HepG2 (cell line): ENCODE results near the gene KIF5B. TPM values are rescaled to one million over a fixed set of nuclear protein-coding genes. Genes with fewer than 3 reads are reported as not detected.

Experiments used
- BRD4 ChIP-seq: sonication (generic); formaldehyde crosslinking; IDR thresholded peaks from 2 replicates; pipeline ENCODE4 v1.4.0; 2020; ENCODE audit warnings: missing genetic modification reagents
- FIP1L1 ChIP-seq: fragments of 200-400 bp; formaldehyde crosslinking; IDR thresholded peaks from 2 replicates; pipeline ENCODE4 v1.6.1; 2018; ENCODE audit warnings: low read depth, mild to moderate bottlenecking, low read length, moderate library complexity, borderline replicate concordance; ENCODE audit not compliant: insufficient read depth
- FOXO1 ChIP-seq: sonication (generic); formaldehyde crosslinking; IDR thresholded peaks from 2 replicates; pipeline ENCODE4 v1.4.0; 2020; ENCODE audit warnings: missing genetic modification reagents
- HNF4A ChIP-seq: sonication (generic); formaldehyde crosslinking; IDR thresholded peaks from 2 replicates; pipeline ENCODE4 v1.4.0; 2020; ENCODE audit warnings: missing genetic modification reagents
- HOXA9 ChIP-seq: sonication (generic); formaldehyde crosslinking; IDR thresholded peaks from 2 replicates; pipeline ENCODE4 v1.8.1; 2022; ENCODE audit warnings: missing genetic modification reagents, mild to moderate bottlenecking, moderate library complexity, borderline replicate concordance
- KDM5B ChIP-seq: sonication (generic); formaldehyde crosslinking; IDR thresholded peaks from 2 replicates; pipeline ENCODE4 v1.4.0; 2020; ENCODE audit warnings: missing genetic modification reagents, mild to moderate bottlenecking, borderline replicate concordance
- KLF12 ChIP-seq: sonication (generic); formaldehyde crosslinking; IDR thresholded peaks from 2 replicates; pipeline ENCODE4 v1.4.0; 2020; ENCODE audit warnings: missing genetic modification reagents, borderline replicate concordance
- KMT2A ChIP-seq: sonication (generic); formaldehyde crosslinking; IDR thresholded peaks from 2 replicates; pipeline ENCODE4 v1.4.0; 2020; ENCODE audit warnings: missing genetic modification reagents
- MATR3 ChIP-seq: sonication (generic); formaldehyde crosslinking; IDR thresholded peaks from 2 replicates; pipeline ENCODE4 v1.4.0; 2020; ENCODE audit warnings: missing genetic modification reagents
- NR3C1 ChIP-seq: sonication (generic); formaldehyde crosslinking; IDR thresholded peaks from 2 replicates; pipeline ENCODE4 v1.4.0; 2020; ENCODE audit warnings: missing genetic modification reagents
- RCOR2 ChIP-seq: IDR thresholded peaks from 2 replicates; pipeline ENCODE4 v1.6.1; 2016; ENCODE audit warnings: missing biosample characterization, missing genetic modification reagents
- SIN3A ChIP-seq: IDR thresholded peaks from 2 replicates; pipeline ENCODE4 v1.6.1; 2011; ENCODE audit warnings: low read depth, mild to moderate bottlenecking, control low read depth, low read length, borderline replicate concordance
- TP53 ChIP-seq: sonication (generic); formaldehyde crosslinking; conservative IDR thresholded peaks from 2 replicates; pipeline ENCODE4 v1.4.0; 2020; ENCODE audit warnings: missing genetic modification reagents
- ZBTB7A ChIP-seq: sonication (generic); formaldehyde crosslinking; IDR thresholded peaks from 2 replicates; pipeline ENCODE4 v1.8.0; 2022; ENCODE audit warnings: mild to moderate bottlenecking, missing genetic modification reagents
- ZFY ChIP-seq: sonication (generic); formaldehyde crosslinking; IDR thresholded peaks from 2 replicates; pipeline ENCODE4 v1.4.0; 2020; ENCODE audit warnings: missing genetic modification reagents
- ZNF3 ChIP-seq: IDR thresholded peaks from 2 replicates; pipeline ENCODE4 v1.7.0; 2017; ENCODE audit warnings: inconsistent platforms
- ZNF367 ChIP-seq: sonication (generic); formaldehyde crosslinking; IDR thresholded peaks from 2 replicates; pipeline ENCODE4 v1.4.0; 2020; ENCODE audit warnings: missing genetic modification reagents, borderline replicate concordance
- ZNF605 ChIP-seq: sonication (generic); formaldehyde crosslinking; IDR thresholded peaks from 2 replicates; pipeline ENCODE4 v1.8.0; 2022; ENCODE audit warnings: mild to moderate bottlenecking, missing genetic modification reagents
- ZSCAN12 ChIP-seq: sonication (generic); formaldehyde crosslinking; IDR thresholded peaks from 2 replicates; pipeline ENCODE4 v1.9.0; 2021; ENCODE audit warnings: mild to moderate bottlenecking, missing genetic modification reagents
- polyA plus RNA-seq, 8 experiments: library from polyadenylated mRNA; depleted of rRNA in 3 of 8; stranded (reverse) in 7 of 8; unstranded in 1 of 8; fragments of >200 nt; fragmentation: Illumina TruSeq in 4 of 8; extraction: Trizol in 4 of 8; gene quantifications; 2 replicates each; pipeline versions ENCODE4 v1.2.1 to v1.2.3, GENCODE V29; 2011 to 2016; ENCODE audit warnings: low read depth in 4 of 8, missing spikeins in 1 of 8, mixed read lengths in 1 of 8; ENCODE audit not compliant: insufficient read depth in 1 of 8
- total RNA-seq, 5 experiments: library from RNA; depleted of rRNA; stranded (reverse); fragments of >200 nt; fragmentation: Illumina TruSeq; extraction: Trizol; gene quantifications; 2 replicates each; pipeline ENCODE4 v1.2.3, GENCODE V29; 2016; ENCODE audit warnings: low read depth in 1 of 5
- TF ChIP-seq, protein P1 (sequence below): sonication (generic); formaldehyde crosslinking; IDR thresholded peaks from 2 replicates; pipeline ENCODE4 v1.4.0; 2020; ENCODE audit warnings: low read depth, mild to moderate bottlenecking, missing genetic modification reagents
- TF ChIP-seq, protein P2 (sequence below): sonication (generic); formaldehyde crosslinking; IDR thresholded peaks from 2 replicates; pipeline ENCODE4 v1.9.0; 2021; ENCODE audit warnings: missing genetic modification reagents, mild to moderate bottlenecking, borderline replicate concordance
- TF ChIP-seq, protein P3 (sequence below): sonication (generic); formaldehyde crosslinking; IDR thresholded peaks from 2 replicates; pipeline ENCODE4 v1.5.1; 2020; ENCODE audit warnings: mild to moderate bottlenecking, missing genetic modification reagents, borderline replicate concordance
- TF ChIP-seq, protein P4 (sequence below): IDR thresholded peaks from 2 replicates; pipeline ENCODE4 v1.6.1; 2016; ENCODE audit warnings: mild to moderate bottlenecking

The KIF5B gene
- total and polyA plus RNA-seq, 2 of the 13 experiments (the other 11 are each of a cell fraction or from before 2014, with no cell fraction given), result 34.3 to 133 TPM

DNA sequence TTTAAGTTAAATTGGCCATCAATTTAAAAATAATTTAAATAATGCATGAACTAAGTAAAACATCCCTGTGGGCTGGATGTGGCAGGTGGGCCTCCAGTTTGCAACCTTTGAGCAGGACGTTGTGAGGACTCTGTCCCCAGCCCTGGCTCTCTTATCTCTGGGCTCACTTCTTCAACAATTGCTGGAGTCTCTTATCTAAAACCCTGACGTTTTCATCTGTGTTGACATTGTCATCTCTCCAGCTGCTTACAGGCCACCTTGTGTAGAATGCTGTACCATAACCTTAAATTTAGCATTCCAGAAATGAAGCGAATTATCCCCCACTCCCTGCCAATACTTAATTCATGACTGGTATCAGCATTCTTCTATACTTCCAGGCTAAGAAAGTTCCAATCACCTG lies 3.2 kb upstream of the KIF5B start (continued):
- TF ChIP-seq FIP1L1, result no peak
- TF ChIP-seq MATR3 (CRISPR knock-in tag), result no peak
- no peak for TF ChIP-seq ZBTB7A
- peak; percentile 45; the same call in 1 of the 2 replicates for TF ChIP-seq SIN3A
- TF ChIP-seq ZSCAN12 (CRISPR knock-in tag), result no peak
- peak; percentile 47; the same call in 1 of the 2 replicates for TF ChIP-seq RCOR2 (CRISPR knock-in tag)
- peak; percentile 48 for TF ChIP-seq ZFY (CRISPR knock-in tag)
- TF ChIP-seq KLF12 (CRISPR knock-in tag), result no peak
- TF ChIP-seq KMT2A, result no peak
- no peak for TF ChIP-seq NR3C1 (CRISPR knock-in tag)
- TF ChIP-seq HOXA9 (CRISPR knock-in tag), result no peak
- no peak for TF ChIP-seq ZNF3
- peak; percentile 50; the same call in 1 of the 2 replicates for TF ChIP-seq FOXO1 (CRISPR knock-in tag)
- TF ChIP-seq, protein P1, sequence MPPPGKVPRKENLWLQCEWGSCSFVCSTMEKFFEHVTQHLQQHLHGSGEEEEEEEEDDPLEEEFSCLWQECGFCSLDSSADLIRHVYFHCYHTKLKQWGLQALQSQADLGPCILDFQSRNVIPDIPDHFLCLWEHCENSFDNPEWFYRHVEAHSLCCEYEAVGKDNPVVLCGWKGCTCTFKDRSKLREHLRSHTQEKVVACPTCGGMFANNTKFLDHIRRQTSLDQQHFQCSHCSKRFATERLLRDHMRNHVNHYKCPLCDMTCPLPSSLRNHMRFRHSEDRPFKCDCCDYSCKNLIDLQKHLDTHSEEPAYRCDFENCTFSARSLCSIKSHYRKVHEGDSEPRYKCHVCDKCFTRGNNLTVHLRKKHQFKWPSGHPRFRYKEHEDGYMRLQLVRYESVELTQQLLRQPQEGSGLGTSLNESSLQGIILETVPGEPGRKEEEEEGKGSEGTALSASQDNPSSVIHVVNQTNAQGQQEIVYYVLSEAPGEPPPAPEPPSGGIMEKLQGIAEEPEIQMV (CRISPR knock-in tag), result no peak
- TF ChIP-seq, protein P2, sequence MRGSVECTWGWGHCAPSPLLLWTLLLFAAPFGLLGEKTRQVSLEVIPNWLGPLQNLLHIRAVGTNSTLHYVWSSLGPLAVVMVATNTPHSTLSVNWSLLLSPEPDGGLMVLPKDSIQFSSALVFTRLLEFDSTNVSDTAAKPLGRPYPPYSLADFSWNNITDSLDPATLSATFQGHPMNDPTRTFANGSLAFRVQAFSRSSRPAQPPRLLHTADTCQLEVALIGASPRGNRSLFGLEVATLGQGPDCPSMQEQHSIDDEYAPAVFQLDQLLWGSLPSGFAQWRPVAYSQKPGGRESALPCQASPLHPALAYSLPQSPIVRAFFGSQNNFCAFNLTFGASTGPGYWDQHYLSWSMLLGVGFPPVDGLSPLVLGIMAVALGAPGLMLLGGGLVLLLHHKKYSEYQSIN (CRISPR knock-in tag), result no peak
- no peak for TF ChIP-seq TP53
- TF ChIP-seq, protein P3, sequence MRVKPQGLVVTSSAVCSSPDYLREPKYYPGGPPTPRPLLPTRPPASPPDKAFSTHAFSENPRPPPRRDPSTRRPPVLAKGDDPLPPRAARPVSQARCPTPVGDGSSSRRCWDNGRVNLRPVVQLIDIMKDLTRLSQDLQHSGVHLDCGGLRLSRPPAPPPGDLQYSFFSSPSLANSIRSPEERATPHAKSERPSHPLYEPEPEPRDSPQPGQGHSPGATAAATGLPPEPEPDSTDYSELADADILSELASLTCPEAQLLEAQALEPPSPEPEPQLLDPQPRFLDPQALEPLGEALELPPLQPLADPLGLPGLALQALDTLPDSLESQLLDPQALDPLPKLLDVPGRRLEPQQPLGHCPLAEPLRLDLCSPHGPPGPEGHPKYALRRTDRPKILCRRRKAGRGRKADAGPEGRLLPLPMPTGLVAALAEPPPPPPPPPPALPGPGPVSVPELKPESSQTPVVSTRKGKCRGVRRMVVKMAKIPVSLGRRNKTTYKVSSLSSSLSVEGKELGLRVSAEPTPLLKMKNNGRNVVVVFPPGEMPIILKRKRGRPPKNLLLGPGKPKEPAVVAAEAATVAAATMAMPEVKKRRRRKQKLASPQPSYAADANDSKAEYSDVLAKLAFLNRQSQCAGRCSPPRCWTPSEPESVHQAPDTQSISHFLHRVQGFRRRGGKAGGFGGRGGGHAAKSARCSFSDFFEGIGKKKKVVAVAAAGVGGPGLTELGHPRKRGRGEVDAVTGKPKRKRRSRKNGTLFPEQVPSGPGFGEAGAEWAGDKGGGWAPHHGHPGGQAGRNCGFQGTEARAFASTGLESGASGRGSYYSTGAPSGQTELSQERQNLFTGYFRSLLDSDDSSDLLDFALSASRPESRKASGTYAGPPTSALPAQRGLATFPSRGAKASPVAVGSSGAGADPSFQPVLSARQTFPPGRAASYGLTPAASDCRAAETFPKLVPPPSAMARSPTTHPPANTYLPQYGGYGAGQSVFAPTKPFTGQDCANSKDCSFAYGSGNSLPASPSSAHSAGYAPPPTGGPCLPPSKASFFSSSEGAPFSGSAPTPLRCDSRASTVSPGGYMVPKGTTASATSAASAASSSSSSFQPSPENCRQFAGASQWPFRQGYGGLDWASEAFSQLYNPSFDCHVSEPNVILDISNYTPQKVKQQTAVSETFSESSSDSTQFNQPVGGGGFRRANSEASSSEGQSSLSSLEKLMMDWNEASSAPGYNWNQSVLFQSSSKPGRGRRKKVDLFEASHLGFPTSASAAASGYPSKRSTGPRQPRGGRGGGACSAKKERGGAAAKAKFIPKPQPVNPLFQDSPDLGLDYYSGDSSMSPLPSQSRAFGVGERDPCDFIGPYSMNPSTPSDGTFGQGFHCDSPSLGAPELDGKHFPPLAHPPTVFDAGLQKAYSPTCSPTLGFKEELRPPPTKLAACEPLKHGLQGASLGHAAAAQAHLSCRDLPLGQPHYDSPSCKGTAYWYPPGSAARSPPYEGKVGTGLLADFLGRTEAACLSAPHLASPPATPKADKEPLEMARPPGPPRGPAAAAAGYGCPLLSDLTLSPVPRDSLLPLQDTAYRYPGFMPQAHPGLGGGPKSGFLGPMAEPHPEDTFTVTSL (CRISPR knock-in tag), result peak; percentile 90; the same call in 1 of the 2 replicates
- no peak for TF ChIP-seq ZNF605 (CRISPR knock-in tag)
- no peak for TF ChIP-seq KDM5B (CRISPR knock-in tag)
- 0 out of 2 replicates have a peak, but pooled peaks have one; percentile 38 for TF ChIP-seq BRD4 (CRISPR knock-in tag)
- TF ChIP-seq, protein P4, sequence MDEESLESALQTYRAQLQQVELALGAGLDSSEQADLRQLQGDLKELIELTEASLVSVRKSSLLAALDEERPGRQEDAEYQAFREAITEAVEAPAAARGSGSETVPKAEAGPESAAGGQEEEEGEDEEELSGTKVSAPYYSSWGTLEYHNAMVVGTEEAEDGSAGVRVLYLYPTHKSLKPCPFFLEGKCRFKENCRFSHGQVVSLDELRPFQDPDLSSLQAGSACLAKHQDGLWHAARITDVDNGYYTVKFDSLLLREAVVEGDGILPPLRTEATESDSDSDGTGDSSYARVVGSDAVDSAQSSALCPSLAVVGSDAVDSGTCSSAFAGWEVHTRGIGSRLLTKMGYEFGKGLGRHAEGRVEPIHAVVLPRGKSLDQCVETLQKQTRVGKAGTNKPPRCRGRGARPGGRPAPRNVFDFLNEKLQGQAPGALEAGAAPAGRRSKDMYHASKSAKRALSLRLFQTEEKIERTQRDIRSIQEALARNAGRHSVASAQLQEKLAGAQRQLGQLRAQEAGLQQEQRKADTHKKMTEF (CRISPR knock-in tag), result no peak
- no peak for TF ChIP-seq ZNF367
- TF ChIP-seq HNF4A (CRISPR knock-in tag), result peak; percentile 96
